ENCODE measurements around the gene DBI.
"Not testable (repeated sequence)": the region's sequence is repeated elsewhere in the genome, so short reads cannot be mapped to it uniquely, and the experiment has no call there.

The DBI gene

GRCh38 chr2:119402645-119403560, 36.1 kb downstream of the DBI start:
- no peak for DNase-seq

GRCh38 chr2:119403618-119404017, 36.8 kb downstream of the DBI start:
- not testable (repeated sequence) for DNase-seq

- DNase-seq = no peak
Measured at GRCh38 chr2:119405151-119405550, 38.4 kb downstream of the DBI start.

GRCh38 chr2:119407430-119408220, 40.8 kb downstream of the DBI start:
- DNase-seq = no peak

GRCh38 chr2:119408221-119408619, 41.4 kb downstream of the DBI start:
- no peak for DNase-seq

GRCh38 chr2:119409506-119409905, 42.7 kb downstream of the DBI start:
- no peak for DNase-seq

- DNase-seq = no peak
Measured at GRCh38 chr2:119414894-119415293, 48.1 kb downstream of the DBI start.

GRCh38 chr2:119415630-119416029, 48.9 kb downstream of the DBI start:
- DNase-seq = no peak

- no peak for DNase-seq
Measured at GRCh38 chr2:119416299-119416923, 49.6 kb downstream of the DBI start.

GRCh38 chr2:119417908-119418307, 51.1 kb downstream of the DBI start:
- no peak for DNase-seq

- no peak for DNase-seq
Measured at GRCh38 chr2:119419065-119419464, 52.3 kb downstream of the DBI start.

- DNase-seq = no peak
Measured at GRCh38 chr2:119419803-119420508, 53.2 kb downstream of the DBI start.

GRCh38 chr2:119421304-119421703, 54.5 kb downstream of the DBI start:
- no peak for DNase-seq

- DNase-seq = no peak
Measured at GRCh38 chr2:119421741-119422140, 55.0 kb downstream of the DBI start.

Measured in NCI-H2081 treated with DMSO at 0.1 percent for 48 hours (cell line).